Bladder microvascular endothelial cell (primary cell): ENCODE data around the gene METAP2. TPM values are rescaled to one million over a fixed set of nuclear protein-coding genes. Genes with fewer than 3 reads are reported as not detected.

Experiments
- total RNA-seq: library from RNA; depleted of rRNA; stranded (reverse); fragments of >200 nt; gene quantifications from 2 replicates; pipeline ENCODE4 v1.2.3, GENCODE V29; 2014

METAP2 gene
- total RNA-seq = 51.2 and 59.1 TPM in 2 replicates

DNA sequence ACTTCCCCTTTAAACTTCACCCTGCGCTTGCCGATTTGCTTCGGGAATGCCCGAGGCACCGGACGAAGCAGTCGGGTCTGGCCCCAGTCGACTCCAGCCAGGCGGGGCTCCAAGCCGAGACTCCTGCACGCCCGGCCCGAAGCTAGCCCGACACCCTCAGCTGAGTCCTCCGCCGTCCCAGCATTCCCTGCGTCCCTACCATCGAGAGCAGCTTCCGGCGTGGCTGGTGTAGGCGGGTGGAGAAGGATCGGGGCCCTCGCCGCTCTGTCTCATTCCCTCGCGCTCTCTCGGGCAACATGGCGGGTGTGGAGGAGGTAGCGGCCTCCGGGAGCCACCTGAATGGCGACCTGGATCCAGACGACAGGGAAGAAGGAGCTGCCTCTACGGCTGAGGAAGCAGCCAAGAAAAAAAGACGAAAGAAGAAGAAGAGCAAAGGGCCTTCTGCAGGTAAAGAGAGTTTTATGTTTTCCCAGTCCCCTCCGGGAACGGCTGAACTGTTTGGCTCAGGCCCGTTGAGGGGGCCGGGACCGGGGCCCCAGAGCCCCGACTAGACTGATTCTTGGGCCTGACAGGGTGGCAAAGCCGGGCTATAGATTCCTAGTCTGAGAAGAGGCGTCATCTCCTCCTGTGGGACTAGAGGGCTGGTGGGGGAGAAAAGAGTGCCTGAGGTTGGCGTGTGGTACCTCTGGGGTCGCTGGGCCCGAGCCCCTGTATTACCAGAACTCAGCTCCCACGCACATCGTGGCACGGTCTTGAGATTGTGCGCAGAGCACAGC is at the start of gene METAP2:
TSS of gene METAP2 (plus strand) at position 269 of the 776 bp plus-strand sequence. CDS start at position 297, 28 bp downstream.

DNA sequence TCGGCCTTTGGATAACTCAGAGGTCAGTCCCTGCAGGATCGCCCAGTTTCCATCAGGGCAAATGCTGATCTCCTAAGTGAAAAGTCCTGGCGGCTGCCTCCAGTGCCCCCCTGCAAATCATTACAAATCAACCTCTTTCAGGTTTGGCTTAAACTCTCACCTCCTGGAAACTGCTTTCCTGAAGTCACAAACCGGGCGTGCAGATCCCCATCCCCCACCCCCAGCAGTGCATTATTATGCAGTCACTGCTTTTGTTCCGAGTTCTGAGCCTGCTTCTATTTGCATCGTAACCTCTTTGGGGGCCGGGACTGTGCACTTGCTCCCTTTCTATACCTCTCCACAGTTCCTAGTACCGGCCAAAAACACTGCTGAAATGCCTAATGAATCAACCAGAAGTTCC is 77.4 kb downstream of the METAP2 start, which contains the start of gene USP44:
TSS of gene USP44 (minus strand) at position 172 of the 400 bp plus-strand sequence. CDS start 17,220 bp downstream, outside the sequence.

Other genes with a start within 250 kb of the METAP2 start
- gene USP44, start 77.3 kb downstream of the METAP2 start, total RNA-seq = 0.81 and 4.6 TPM in 2 replicates